Measurements from ENCODE around the gene ABCA3.

GRCh38 chr16:2246301-2246885 is 94.1 kb downstream of the ABCA3 start:
- TF ChIP-seq CTCF (IDR thresholded peaks at IDR 0.05) (no peak), EZH2 (IDR thresholded peaks at IDR 0.05; ENCODE audit: borderline replicate concordance, insufficient read depth, low read depth, low read length, poor library complexity, severe bottlenecking) (no peak)

Measured in B cell (primary cell).